ENCODE results near the gene KCNJ15. TPM values are rescaled to one million over a fixed set of nuclear protein-coding genes. Genes with fewer than 3 reads are reported as not detected.

The KCNJ15 gene
- total and polyA plus RNA-seq, 10 of the 15 experiments (the other 5 are each of a cell fraction or from before 2014, with no cell fraction given): 0.05 to 2.7 (median 0.33) TPM; not detected in 6

DNA sequence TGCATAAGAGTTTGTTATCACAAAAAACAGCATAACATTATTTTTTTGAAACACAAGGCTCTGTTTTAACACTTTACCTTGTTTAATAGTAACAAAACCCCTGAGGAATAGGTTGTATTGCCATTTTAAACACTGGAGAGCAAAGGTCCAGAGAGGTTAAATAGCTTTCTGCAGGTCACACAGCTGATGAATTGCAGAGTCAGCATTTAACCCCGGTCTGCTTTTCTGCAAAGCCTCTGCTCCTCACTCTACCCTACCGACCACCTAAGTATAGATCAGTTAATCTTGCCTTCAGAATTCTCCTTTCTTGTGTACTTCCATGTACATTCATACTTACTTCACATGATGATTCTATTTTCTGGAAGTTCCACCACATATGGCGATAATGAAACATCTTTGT is 42.0 kb downstream of the KCNJ15 start:
- RAD21 ChIA-PET (ENCODE audit: unreplicated experiment): no interaction called here
- in situ Hi-C loops (cut with MboI): no loop called here
- TF ChIP-seq ASH2L (IDR thresholded peaks at IDR 0.05; ENCODE audit: borderline replicate concordance, low read depth) (no peak), POLR2AphosphoS2 (IDR thresholded peaks at IDR 0.05; ENCODE audit: low read depth, low read length) (no peak), NRF1 (conservative IDR thresholded peaks at IDR 0.05; ENCODE audit: low read depth, low read length) (no peak), RB1 (IDR thresholded peaks at IDR 0.05; ENCODE audit: borderline replicate concordance) (no peak), CREB1 (IDR thresholded peaks at IDR 0.05; ENCODE audit: low read depth) (no peak), RELA (IDR thresholded peaks at IDR 0.05; ENCODE audit: borderline replicate concordance, partially characterized antibody) (no peak), TAF1 (IDR thresholded peaks at IDR 0.05; ENCODE audit: borderline replicate concordance, low read depth, low read length) (no peak), BHLHE40 (IDR thresholded peaks at IDR 0.05; ENCODE audit: borderline replicate concordance in 1 of 2, low read depth in 2 of 2, low read length in 1 of 2) (no peak), SMAD1 (IDR thresholded peaks at IDR 0.05; ENCODE audit: low read depth, partially characterized antibody) (no peak), YBX1 (IDR thresholded peaks at IDR 0.05) (no peak)
- TF ChIP-seq, protein P1, sequence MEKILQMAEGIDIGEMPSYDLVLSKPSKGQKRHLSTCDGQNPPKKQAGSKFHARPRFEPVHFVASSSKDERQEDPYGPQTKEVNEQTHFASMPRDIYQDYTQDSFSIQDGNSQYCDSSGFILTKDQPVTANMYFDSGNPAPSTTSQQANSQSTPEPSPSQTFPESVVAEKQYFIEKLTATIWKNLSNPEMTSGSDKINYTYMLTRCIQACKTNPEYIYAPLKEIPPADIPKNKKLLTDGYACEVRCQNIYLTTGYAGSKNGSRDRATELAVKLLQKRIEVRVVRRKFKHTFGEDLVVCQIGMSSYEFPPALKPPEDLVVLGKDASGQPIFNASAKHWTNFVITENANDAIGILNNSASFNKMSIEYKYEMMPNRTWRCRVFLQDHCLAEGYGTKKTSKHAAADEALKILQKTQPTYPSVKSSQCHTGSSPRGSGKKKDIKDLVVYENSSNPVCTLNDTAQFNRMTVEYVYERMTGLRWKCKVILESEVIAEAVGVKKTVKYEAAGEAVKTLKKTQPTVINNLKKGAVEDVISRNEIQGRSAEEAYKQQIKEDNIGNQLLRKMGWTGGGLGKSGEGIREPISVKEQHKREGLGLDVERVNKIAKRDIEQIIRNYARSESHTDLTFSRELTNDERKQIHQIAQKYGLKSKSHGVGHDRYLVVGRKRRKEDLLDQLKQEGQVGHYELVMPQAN (conservative IDR thresholded peaks at IDR 0.05): no peak
- TF ChIP-seq, protein P2, sequence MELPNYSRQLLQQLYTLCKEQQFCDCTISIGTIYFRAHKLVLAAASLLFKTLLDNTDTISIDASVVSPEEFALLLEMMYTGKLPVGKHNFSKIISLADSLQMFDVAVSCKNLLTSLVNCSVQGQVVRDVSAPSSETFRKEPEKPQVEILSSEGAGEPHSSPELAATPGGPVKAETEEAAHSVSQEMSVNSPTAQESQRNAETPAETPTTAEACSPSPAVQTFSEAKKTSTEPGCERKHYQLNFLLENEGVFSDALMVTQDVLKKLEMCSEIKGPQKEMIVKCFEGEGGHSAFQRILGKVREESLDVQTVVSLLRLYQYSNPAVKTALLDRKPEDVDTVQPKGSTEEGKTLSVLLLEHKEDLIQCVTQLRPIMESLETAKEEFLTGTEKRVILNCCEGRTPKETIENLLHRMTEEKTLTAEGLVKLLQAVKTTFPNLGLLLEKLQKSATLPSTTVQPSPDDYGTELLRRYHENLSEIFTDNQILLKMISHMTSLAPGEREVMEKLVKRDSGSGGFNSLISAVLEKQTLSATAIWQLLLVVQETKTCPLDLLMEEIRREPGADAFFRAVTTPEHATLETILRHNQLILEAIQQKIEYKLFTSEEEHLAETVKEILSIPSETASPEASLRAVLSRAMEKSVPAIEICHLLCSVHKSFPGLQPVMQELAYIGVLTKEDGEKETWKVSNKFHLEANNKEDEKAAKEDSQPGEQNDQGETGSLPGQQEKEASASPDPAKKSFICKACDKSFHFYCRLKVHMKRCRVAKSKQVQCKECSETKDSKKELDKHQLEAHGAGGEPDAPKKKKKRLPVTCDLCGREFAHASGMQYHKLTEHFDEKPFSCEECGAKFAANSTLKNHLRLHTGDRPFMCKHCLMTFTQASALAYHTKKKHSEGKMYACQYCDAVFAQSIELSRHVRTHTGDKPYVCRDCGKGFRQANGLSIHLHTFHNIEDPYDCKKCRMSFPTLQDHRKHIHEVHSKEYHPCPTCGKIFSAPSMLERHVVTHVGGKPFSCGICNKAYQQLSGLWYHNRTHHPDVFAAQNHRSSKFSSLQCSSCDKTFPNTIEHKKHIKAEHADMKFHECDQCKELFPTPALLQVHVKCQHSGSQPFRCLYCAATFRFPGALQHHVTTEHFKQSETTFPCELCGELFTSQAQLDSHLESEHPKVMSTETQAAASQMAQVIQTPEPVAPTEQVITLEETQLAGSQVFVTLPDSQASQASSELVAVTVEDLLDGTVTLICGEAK (IDR thresholded peaks at IDR 0.05; ENCODE audit: borderline replicate concordance): no peak
- TF ChIP-seq, protein P3, sequence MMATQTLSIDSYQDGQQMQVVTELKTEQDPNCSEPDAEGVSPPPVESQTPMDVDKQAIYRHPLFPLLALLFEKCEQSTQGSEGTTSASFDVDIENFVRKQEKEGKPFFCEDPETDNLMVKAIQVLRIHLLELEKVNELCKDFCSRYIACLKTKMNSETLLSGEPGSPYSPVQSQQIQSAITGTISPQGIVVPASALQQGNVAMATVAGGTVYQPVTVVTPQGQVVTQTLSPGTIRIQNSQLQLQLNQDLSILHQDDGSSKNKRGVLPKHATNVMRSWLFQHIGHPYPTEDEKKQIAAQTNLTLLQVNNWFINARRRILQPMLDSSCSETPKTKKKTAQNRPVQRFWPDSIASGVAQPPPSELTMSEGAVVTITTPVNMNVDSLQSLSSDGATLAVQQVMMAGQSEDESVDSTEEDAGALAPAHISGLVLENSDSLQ (IDR thresholded peaks at IDR 0.05): no peak
- TF ChIP-seq, protein P4, sequence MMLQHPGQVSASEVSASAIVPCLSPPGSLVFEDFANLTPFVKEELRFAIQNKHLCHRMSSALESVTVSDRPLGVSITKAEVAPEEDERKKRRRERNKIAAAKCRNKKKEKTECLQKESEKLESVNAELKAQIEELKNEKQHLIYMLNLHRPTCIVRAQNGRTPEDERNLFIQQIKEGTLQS (IDR thresholded peaks at IDR 0.05; ENCODE audit: borderline replicate concordance, extremely low read depth, low read depth, low read length): no peak

More for the DNA sequence above, 42.0 kb downstream of the KCNJ15 start:
- DNase-seq (ENCODE audit: low read depth, low spot score) (no peak), ATAC-seq (no peak), FAIRE-seq (no peak)
- ChIA-PET POLR2A (no interaction called here), SMC1A (ENCODE audit: uncharacterized antibody, unreplicated experiment) (no interaction called here), CTCF (no interaction called here)
- Histone ChIP-seq H3K4me3 (no peak overlapping the region), H2AFZ (ENCODE audit: control insufficient read depth, low read depth, low read length) (no peak overlapping the region), H3K36me3 (ENCODE audit: control insufficient read depth in 2 of 2, insufficient read depth in 2 of 2, low read length in 1 of 2) (no peaks in the 10 kb centered on the region), H3K9ac (ENCODE audit: control insufficient read depth, insufficient read depth, low read length) (no peak overlapping the region), H3K4me1 (ENCODE audit: control insufficient read depth, insufficient read depth, low read length) (no peaks in the 10 kb centered on the region), H3K9me3 (replicated peaks; ENCODE audit: control insufficient read depth, insufficient read depth, low read length) (no peaks in the 10 kb centered on the region), H3K4me2 (ENCODE audit: control insufficient read depth, insufficient read depth) (no peak overlapping the region), H3K79me2 (ENCODE audit: control insufficient read depth, insufficient read depth, low read length) (no peaks in the 10 kb centered on the region), H4K20me1 (ENCODE audit: control insufficient read depth, insufficient read depth) (no peaks in the 10 kb centered on the region), H3K27me3 (replicated peaks in 1 of 2; ENCODE audit: control insufficient read depth in 2 of 2, insufficient read depth in 2 of 2, low read length in 1 of 2) (no peaks in the 10 kb centered on the region), H3K27ac (ENCODE audit: control insufficient read depth, insufficient read depth) (no peak overlapping the region)
- intact Hi-C loops (cut with micrococcal nuclease; ENCODE audit: unreplicated experiment): no loop called here
- 28% methylated on average over 3 of the region's 3 CpGs for WGBS (ENCODE audit: insufficient coverage, insufficient replicate concordance, low lambda C conversion rate, missing lambda C conversion rate)
- BruUV-seq (replicated peaks): no TSS peak

All from GM12878 (cell line).